ENCODE measurements around the gene RNF44. TPM values are rescaled to one million over a fixed set of nuclear protein-coding genes. Genes with fewer than 3 reads are reported as not detected.

Gene RNF44
- total and polyA plus RNA-seq, 2 of the 4 experiments (the other 2 are of a cell fraction): 0.54 to 12.4 TPM

DNA sequence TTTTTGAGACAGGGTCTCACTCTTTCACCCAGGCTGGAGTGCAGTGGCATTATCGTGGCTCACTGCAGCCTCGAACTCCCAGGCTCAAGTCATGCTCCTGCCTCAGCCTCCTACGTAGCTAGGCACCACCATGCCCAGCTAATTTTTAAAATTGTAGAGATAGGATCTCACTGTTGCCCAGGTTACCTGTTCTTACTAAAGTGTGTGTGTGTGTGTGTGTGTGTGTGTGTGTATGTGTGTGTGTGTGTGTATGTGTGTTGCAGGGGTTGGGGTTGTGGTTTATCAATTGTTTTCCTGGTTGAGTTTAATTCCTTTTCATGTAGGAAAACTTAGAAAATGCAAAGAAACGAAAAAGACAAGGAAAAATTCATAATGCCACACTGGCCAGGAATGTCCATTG is 21.8 kb downstream of the RNF44 start:
- intact Hi-C loops (cut with micrococcal nuclease) (no loop called here), dilution Hi-C loops (cut with HindIII; ENCODE audit: low sequenced_read_pairs, unreplicated experiment) (no loop called here), in situ Hi-C loops (cut with MboI; ENCODE audit: low sequenced_read_pairs) (no loop called here)
- no peak overlapping the region for H3K56ac ChIP-seq (ENCODE audit: extremely low read depth, insufficient read depth, low read length)
- no peak overlapping the region for H2BK20ac ChIP-seq (ENCODE audit: low read depth, low read length)
- H3K4me2 ChIP-seq (ENCODE audit: low read depth, low read length): no peak overlapping the region
- H3K14ac ChIP-seq (replicated peaks; ENCODE audit: low read depth, low read length): no peak overlapping the region
- ChIA-PET POLR2A (ENCODE audit: unreplicated experiment) (no interaction called here), CTCF (no interaction called here)
- H3K9ac ChIP-seq (ENCODE audit: low read depth, low read length): no peak overlapping the region
- H2AK9ac ChIP-seq (replicated peaks; ENCODE audit: low read depth, low read length, poor library complexity): no peak overlapping the region
- H2BK120ac ChIP-seq (ENCODE audit: low read depth, low read length): no peak overlapping the region
- ATAC-seq (ENCODE audit: low read depth) (no peak), DNase-seq (no peak)
- H4K5ac ChIP-seq (ENCODE audit: low read depth, low read length): no peak overlapping the region
- no peak overlapping the region for H4K91ac ChIP-seq (ENCODE audit: insufficient read depth, low read depth, low read length)
- H4K20me1 ChIP-seq (ENCODE audit: insufficient read depth, low read length): no peaks in the 10 kb centered on the region
- no peaks in the 10 kb centered on the region for H3K79me1 ChIP-seq (ENCODE audit: low read depth in 1 of 2, low read length in 2 of 2)
- H4K8ac ChIP-seq (ENCODE audit: low read depth in 2 of 2, low read length in 2 of 2): no peak overlapping the region
- no peak overlapping the region for H2BK15ac ChIP-seq (ENCODE audit: low read depth, low read length)
- H3K4ac ChIP-seq (ENCODE audit: low read depth, low read length): no peak overlapping the region
- TF ChIP-seq BHLHE40 (IDR thresholded peaks at IDR 0.05; ENCODE audit: low read depth, low read length): no peak
- no peak for TF ChIP-seq POLR2A (IDR thresholded peaks at IDR 0.05; ENCODE audit: low read depth, low read length)
- TF ChIP-seq, protein P1, sequence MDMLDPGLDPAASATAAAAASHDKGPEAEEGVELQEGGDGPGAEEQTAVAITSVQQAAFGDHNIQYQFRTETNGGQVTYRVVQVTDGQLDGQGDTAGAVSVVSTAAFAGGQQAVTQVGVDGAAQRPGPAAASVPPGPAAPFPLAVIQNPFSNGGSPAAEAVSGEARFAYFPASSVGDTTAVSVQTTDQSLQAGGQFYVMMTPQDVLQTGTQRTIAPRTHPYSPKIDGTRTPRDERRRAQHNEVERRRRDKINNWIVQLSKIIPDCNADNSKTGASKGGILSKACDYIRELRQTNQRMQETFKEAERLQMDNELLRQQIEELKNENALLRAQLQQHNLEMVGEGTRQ (IDR thresholded peaks at IDR 0.05; ENCODE audit: low read depth, low read length): no peak
- TF ChIP-seq CHD1 (IDR thresholded peaks at IDR 0.05; ENCODE audit: low read depth, low read length): no peak
- TF ChIP-seq CEBPB (IDR thresholded peaks at IDR 0.05; ENCODE audit: low read depth, low read length): no peak
- TF ChIP-seq NFE2L2 (IDR thresholded peaks at IDR 0.05; ENCODE audit: low read depth, low read length): no peak
- no peak for TF ChIP-seq RCOR1 (IDR thresholded peaks at IDR 0.05; ENCODE audit: insufficient replicate concordance, low read length)
- no peak for TF ChIP-seq SMC3 (IDR thresholded peaks at IDR 0.05; ENCODE audit: low read depth, low read length)
- no peak for TF ChIP-seq MAZ (IDR thresholded peaks at IDR 0.05; ENCODE audit: borderline replicate concordance, low read depth, low read length)
- no peak for TF ChIP-seq MXI1 (IDR thresholded peaks at IDR 0.05; ENCODE audit: borderline replicate concordance, low read depth, low read length)
- no peak for TF ChIP-seq RAD21 (IDR thresholded peaks at IDR 0.05; ENCODE audit: low read length)
- TF ChIP-seq, protein P2, sequence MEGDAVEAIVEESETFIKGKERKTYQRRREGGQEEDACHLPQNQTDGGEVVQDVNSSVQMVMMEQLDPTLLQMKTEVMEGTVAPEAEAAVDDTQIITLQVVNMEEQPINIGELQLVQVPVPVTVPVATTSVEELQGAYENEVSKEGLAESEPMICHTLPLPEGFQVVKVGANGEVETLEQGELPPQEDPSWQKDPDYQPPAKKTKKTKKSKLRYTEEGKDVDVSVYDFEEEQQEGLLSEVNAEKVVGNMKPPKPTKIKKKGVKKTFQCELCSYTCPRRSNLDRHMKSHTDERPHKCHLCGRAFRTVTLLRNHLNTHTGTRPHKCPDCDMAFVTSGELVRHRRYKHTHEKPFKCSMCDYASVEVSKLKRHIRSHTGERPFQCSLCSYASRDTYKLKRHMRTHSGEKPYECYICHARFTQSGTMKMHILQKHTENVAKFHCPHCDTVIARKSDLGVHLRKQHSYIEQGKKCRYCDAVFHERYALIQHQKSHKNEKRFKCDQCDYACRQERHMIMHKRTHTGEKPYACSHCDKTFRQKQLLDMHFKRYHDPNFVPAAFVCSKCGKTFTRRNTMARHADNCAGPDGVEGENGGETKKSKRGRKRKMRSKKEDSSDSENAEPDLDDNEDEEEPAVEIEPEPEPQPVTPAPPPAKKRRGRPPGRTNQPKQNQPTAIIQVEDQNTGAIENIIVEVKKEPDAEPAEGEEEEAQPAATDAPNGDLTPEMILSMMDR (conservative IDR thresholded peaks at IDR 0.05; ENCODE audit: low read depth, low read length): no peak
- TF ChIP-seq FOS (IDR thresholded peaks at IDR 0.05; ENCODE audit: low read depth, low read length): no peak
- TF ChIP-seq, protein P3, sequence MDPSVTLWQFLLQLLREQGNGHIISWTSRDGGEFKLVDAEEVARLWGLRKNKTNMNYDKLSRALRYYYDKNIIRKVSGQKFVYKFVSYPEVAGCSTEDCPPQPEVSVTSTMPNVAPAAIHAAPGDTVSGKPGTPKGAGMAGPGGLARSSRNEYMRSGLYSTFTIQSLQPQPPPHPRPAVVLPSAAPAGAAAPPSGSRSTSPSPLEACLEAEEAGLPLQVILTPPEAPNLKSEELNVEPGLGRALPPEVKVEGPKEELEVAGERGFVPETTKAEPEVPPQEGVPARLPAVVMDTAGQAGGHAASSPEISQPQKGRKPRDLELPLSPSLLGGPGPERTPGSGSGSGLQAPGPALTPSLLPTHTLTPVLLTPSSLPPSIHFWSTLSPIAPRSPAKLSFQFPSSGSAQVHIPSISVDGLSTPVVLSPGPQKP (IDR thresholded peaks at IDR 0.05; ENCODE audit: borderline replicate concordance, low read depth, low read length): no peak
- no peak for TF ChIP-seq RFX5 (IDR thresholded peaks at IDR 0.05; ENCODE audit: low read depth, low read length)
- TF ChIP-seq MAFK (IDR thresholded peaks at IDR 0.05; ENCODE audit: low read depth, low read length): no peak
- no peak overlapping the region for H2AFZ ChIP-seq (replicated peaks; ENCODE audit: low read length, poor library complexity)
- no peak overlapping the region for H3K4me3 ChIP-seq (ENCODE audit: insufficient read depth, low read depth, low read length)
- no peaks in the 10 kb centered on the region for H3K4me1 ChIP-seq (ENCODE audit: control insufficient read depth, insufficient read depth, low read length)
- no peak overlapping the region for H3K27ac ChIP-seq (ENCODE audit: insufficient read depth, low read length)
- H2BK5ac ChIP-seq (ENCODE audit: low read depth, low read length, poor library complexity, severe bottlenecking): no peak overlapping the region
- WGBS, 2 experiments (ENCODE audit: extremely low coverage in 2 of 2, insufficient read length in 1 of 2): 80% methylated on average over 1 of the region's 4 CpGs; no CpG with 5 or more reads in 1 of the 2 experiments
- no peak overlapping the region for H3K18ac ChIP-seq (ENCODE audit: low read depth, low read length)
- no peaks in the 10 kb centered on the region for H3K9me3 ChIP-seq (ENCODE audit: control insufficient read depth, insufficient read depth, low read length)
- H3K27me3 ChIP-seq (ENCODE audit: control insufficient read depth, insufficient read depth, low read length): no peaks in the 10 kb centered on the region
- no peak overlapping the region for H3K23ac ChIP-seq (ENCODE audit: low read depth, low read length)
- BruUV-seq (replicated peaks): no TSS peak
- no peaks in the 10 kb centered on the region for H3K9me1 ChIP-seq (ENCODE audit: insufficient read depth, low read length)
- no peak overlapping the region for H2AK5ac ChIP-seq (ENCODE audit: low read depth, low read length)
- no peaks in the 10 kb centered on the region for H3K36me3 ChIP-seq (ENCODE audit: control insufficient read depth, insufficient read depth, low read length)

Data from IMR-90 (cell line).